HG03108 (cell line): ENCODE data around the gene AHRR.
"Not testable (repeated sequence)": the region's sequence is repeated elsewhere in the genome, so short reads cannot be mapped to it uniquely, and the experiment has no call there.

ENCODE experiments used
- ATAC-seq: cut with Tn5 transposase; IDR thresholded peaks from one replicate; pipeline ENCODE4 v1.9.1; 2021; ENCODE audit warnings: moderate library complexity; ENCODE audit not compliant: unreplicated experiment

The AHRR gene

DNA sequence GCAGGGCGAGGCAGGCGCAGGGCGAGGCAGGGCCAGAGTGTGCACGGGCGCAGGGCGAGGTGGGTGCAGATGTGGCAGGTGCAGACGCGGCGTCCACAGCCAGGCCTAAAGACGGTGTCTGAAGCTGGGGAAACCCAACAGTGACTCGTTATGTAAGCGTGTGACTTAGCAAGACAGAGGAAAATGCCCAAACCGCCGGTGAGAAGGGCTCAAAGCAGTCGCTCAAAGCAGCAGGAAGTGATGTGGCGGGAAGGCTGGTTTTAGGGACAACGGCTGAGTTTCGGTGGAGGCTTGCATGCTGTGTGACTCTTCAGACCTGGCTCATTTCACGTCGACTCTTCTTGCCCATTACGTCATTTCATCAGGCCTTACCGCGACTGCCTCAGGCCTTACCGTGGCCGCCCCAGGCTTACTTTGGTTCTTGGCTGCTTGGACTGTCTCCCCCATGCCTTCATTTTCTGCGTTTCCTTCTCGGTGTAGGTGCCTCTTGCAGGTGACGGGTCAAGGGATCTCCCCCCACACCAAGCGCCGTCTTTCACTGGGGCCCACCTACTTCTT, 71.0 kb downstream of the AHRR start:
- ATAC-seq = peak; percentile 82

DNA sequence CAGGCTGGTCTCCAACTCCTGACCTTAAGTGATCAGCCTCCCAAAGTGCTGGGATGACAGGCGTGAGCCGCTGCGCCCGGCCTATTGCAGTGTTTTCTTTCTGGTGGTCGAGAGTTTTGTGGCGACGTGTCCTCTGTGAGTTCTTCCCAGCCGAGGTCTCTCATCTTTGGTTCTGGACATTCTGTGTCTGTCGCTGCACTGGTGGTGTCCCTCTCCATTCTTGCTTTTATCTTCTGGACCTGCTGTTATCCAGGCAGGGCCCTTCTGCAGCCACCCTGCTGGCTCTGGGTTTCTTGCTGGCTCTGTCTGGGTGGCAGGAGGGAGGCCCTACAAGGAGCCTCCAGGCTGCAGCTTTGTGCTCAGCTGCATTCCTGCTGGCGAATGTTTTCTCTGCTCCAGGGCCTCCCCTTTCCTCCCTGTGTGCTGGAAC, 72.3 kb downstream of the AHRR start:
- no peak for ATAC-seq

DNA sequence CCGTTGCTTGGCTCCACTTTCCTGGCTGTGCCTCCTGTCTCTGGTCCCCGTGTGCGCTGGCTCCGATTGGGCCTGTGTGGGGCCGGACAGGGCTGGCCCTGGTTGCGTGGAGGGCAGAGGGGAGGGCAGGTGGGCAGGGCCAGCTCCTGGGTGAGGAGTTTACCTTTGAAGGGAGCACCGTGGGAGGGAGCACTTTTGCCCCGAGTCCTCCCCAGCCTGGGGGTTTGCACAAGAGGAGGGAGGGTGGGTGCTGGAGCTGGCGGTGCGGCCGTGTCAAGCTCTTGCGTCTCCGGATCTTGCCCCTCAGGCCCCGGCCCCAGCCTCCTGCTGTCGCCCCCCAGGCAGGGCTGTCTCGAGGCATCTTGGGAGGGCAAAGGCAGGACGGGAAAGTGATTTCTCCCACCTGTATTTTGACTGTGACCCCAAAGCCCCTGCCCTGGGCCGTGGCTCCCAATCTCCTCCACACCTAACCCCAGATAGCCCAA, 73.2 kb downstream of the AHRR start:
- no peak for ATAC-seq

DNA sequence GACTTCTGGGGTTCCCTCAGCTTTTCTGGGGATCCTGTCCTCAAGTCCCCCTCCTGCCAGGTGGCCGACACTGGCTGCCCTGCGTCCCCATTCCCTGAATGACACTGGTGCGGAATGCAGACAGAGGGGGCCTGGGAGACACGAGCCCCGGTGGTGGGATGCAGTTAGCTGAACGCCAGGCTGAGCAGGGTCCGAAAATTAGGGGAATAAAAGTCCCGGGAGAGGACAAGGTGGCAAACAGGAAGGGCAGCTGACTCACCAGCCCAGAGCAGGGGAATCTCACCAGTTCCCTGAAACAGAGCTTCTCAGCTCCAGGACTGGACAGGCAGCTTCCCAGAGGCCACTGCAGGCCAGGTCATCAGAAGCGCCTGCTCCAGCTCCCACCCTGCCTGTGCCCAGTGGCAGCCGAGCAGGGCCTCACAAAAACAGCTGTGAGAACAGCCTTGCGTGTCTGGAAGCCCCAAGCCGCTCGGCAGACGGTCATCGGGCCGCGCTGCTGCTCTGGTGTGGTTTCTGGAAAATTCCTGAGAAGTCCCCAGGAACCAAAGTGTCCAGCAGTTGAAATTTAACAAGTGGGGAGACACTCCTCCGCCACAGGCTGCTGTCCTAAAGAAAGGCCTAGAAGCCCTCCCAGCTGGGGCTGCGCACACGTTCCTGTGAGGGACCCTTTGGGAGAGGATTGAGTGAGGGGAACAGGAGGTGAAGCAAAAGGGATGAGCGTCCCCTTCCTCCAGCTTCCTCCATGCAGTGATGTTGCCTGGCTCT, 73.8 kb downstream of the AHRR start:
- ATAC-seq = no peak

DNA sequence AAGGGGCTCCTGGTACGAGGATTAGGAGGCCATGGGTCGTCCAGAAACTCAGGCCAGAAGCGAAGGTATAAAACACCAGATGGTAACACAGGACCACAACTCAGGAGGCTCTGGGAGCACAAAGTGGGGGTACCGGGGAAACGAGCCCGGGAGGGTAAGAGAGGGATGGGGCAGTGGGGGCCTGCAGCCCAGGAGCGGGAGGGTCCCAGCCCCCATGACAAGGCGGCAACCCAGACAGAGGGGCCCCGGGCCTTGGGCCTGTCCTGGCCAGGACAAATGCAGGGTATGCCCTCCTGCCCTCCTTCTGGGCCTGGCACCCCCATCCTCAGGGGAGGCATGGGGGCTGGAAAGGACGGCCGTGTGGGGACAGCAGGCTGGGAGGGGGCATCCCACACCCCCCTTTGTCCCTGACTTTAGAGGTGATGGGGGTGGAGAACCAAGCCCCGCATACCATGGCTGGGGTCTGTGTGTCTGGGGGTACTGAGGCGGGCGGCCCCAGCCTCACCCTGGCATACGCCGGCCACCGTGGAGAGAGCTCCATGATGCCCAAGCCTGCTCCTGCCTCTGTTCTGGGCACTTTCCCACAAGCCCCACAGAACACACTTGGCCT, 74.5 kb downstream of the AHRR start:
- ATAC-seq = no peak

DNA sequence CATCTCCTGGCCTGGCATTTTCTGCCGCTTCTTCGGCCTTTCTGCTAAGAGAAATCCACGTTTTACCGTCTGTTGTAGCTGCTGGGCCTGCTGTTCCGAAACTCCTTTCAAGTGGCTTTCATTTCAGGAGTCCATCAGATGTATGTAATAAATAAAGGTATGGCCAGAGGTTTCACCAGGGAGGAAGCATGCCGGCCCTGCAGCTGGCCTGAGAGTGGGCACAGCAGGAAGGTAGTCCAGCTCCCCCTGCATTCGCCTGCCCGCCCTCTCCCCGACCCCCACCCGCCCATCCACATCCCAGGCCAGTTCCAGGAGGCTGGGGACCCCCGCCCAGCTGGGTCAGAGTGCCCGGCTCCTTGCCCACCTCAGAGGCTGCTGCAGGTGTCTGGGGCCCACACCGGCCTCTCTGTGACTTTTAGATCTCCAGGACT, 75.0 kb downstream of the AHRR start:
- no peak for ATAC-seq

DNA sequence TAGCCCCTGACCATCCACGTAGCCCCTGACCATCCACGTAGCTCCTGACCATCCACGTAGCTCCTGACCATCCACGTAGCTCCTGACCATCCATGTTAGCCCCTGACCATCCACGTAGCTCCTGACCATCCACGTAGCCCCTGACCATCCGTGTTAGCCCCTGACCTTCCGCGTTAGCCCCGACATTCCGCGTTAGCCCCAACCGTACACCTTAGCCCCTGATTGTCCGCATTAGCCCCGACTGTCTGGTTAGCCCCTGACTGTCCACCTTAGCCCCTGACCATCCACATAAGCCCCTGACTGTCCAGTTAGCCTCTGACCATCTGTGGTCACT, 76.6 kb downstream of the AHRR start:
- not testable (repeated sequence) for ATAC-seq

DNA sequence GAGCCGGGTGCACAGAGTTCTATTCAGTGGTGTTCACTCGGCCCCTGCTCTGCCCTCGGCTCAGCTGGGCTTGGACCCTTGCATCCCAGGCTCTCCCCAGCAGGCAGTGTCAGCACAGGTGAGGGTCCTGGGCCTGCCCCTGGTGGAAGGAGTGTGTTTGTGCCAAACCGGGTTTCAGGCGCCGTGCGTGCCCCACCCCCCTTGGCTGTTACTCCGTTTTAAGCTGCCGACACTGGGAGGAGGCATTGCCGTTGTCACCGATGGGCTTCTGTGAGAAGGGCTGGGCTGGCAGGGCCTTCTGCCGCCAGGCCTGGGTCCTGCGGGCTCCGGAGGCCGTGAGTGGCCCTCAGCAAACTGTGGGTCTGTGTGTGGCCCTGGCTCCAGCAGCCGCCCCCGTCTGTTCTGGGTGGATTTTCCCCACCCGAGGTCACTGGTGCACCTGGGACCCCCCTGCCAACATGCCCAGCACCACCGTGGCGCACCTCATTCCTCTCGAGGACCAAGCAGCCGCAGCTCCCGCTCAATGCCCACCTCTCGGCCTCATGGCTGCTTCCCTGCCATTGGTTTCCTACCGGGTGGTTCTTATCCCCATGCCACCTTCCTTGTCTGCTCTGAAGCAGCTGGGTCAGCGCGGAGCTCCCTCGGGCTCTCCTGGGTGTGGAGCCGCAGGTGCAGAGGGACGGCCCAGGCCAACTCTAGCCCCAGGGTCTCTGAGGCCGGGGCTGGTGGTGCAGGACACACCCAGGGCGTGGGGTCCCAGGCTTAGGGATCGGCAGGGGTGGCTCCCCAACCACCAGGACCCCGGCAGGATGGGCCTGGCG, 77.2 kb downstream of the AHRR start:
- no peak for ATAC-seq

DNA sequence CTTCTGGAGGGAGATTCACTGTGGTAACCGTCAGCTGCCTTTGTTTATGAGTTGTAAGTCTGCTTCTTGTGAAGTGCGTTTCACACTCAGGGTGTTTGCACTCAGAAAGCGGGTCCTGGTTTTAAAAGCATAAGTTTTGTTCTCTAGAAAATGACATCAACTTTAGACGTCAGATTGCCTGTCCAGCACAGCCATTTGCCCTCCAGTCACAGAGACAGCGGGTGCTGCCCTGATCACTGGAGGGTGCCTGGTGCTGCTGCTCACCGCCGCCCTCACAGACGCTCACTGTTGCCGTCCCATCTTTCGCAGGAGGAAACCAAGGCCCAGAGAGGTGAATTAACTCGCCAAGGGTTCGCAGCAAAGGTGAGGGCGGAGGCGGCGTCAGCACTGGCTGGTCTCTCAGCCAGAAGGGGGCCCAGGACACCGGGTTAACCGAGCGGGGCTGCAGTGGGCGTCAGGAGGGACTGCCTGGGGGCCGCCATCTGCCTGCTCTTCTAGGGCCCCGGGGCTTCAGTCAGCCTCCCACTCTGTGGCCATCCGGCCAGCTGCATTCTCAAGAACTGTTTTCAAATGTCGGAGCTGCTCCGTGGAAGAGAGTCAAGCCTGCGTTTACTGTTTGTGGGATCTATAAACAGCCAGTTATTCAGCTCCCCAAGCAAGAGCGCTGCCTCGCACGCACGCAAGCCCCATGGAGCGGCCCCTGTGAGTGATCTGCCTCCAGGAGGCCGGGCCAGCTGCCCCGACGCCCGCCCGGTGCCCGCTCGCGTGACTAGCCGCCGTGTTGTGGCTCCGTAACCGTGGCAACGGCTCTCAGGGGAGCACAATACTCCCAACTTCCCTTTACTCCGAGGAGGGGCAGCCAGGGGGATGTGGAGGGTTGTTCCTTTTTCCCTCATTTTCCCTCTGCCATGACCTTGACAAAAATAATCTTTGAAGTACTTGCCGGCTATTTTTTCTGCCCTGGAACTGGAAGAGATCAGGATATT, 78.1 kb downstream of the AHRR start:
- peak; percentile 74 for ATAC-seq

DNA sequence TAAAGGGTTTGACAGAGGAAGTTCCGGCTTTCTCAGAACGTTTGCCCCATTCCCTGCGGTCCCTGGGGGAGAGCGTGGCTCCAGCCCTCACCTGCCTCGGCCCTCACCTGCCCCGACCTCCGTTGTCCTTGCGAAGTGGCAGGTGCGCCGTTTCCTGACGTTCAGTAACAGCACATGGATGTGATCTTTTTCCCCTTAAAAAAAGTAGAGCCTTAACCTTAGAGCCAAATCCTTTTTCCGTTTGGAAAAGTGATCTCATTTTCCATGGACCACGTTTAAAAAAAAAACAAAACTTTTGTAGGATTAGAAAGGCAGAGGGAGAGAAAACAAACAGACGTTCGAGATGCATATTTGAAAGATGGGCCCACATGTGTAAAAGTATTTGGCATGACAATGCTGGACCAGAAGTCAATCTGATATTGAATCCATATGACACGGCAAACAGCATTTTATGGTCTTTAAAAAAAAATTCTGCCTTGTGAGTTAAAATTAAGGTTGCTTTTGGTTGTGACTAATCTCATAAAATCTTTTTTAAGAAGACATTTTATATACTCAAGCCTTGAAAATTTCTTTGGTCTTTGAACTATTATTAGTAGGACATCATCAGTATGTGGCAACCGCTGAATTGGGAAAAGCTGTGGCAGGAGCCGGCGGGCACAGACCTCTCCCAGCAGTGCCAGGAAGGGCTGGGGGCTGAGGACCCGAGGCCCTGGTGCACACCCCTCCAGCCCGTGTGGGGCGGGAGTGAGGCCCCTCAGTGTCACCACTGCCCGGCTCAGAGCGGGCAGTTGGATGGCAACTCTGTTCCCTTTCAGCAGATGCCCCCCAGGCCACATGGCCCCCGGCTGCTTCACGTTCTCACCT, 79.0 kb downstream of the AHRR start:
- peak; percentile 16 for ATAC-seq

DNA sequence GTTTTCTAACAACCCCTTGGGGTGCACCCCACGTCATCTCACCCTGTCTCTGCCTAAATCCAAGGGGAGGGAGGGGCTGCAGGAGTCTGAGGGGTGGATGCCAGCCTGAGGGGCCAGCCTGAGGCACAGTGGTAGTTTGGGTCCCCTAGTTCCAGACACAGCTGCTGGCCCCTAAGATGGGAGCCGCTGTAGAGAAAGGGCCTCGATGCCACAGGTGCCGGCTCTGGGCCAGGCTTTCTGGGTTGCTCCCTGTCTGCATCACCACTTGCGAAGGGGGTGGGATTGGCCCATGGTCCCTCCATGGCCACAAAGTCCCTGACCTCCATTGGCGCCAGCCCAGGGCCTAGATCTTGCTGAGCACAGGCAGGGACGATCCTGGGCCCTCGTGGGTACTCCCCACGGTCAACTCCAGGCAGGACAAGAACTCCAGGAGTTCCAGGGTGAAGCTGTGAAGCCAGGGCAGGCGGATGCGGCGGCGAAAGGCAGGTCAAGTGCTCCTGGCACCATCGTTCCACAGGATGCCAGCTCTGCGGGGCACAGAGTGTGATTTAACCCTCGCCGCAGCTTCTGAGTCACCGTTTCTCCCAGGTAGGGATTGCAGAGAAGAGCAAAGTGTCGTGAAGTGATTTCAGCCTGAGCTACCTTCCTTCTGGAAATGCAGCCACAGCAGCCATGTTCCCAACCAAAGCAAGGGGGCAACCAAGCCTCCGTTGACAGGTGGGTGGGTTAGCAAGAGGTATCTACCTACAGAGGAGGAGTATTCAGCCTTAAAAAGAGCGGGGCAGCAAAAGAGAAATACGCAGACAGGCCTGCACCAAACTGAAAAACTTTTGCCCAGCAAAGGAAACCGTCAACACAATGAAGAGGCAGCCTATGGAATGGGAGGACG, 79.9 kb downstream of the AHRR start:
- no peak for ATAC-seq

DNA sequence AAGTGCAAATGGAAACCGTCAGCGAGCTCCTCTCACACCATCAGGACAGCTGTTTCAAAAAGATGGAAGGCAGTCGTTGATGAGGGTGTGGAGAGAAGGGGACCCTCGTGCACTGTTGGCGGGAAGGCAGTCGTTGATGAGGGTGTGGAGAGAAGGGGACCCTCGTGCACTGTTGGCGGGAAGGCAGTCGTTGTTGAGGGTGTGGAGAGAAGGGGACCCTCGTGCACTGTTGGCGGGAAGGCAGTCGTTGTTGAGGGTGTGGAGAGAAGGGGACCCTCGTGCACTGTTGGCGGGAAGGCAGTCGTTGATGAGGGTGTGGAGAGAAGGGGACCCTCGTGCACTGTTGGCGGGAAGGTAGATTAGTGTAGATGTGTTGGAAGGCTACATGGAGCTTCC, 80.7 kb downstream of the AHRR start:
- ATAC-seq = not testable (repeated sequence)

DNA sequence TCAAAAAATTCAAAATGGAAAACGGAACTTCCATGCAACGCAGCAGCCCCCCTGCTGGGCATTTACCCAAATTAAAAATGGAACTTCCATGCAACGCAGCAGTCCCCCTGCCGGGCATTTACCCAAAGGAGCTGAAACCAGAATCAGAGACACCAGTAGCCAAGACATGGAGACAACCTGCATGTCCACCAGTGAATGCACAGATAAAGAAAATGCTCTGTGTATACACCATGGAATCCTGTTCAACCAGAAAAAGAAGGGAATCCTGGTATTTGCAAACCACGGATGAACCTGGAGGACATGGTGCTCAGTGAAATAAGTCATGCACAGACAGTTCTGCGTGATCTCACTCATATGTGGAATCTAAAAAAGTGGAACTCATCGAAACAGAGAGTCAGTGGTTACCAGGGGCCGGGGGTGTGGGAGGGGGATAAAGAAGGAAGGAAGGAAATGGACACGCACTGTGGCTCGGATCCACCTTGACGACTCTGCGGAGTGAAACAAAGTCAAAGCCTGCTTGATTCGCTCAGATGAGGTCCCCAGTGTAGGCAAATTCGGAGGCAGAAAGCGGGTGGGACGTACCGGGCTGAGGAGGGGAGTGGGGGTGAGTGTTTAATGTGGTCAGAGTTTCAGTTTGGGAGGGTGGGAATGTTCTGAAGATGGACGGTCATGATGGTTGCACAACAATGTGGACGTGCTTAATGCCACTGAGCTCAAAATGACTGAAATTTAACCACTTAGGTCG, 81.3 kb downstream of the AHRR start:
- ATAC-seq = peak; percentile 46

DNA sequence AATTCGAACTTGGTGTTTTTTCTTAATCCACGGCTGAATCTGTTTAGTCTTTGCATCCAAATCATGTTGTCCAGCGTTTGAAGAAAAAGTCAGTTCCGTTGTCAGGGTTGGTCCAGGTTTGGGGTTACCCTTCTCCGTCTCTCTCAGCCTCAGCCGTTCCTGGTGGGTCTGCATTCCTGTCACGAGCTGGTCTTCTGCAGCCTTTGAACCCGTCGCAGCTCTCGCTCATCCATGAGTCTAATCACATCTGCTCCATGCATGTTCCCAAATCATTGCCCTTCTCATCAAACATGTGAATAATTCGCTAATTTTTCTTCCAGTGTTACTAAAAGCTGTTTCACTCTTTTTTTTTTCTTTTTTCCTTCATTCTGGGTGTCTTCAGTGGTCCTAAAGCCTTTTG, 82.5 kb downstream of the AHRR start:
- no peak for ATAC-seq

DNA sequence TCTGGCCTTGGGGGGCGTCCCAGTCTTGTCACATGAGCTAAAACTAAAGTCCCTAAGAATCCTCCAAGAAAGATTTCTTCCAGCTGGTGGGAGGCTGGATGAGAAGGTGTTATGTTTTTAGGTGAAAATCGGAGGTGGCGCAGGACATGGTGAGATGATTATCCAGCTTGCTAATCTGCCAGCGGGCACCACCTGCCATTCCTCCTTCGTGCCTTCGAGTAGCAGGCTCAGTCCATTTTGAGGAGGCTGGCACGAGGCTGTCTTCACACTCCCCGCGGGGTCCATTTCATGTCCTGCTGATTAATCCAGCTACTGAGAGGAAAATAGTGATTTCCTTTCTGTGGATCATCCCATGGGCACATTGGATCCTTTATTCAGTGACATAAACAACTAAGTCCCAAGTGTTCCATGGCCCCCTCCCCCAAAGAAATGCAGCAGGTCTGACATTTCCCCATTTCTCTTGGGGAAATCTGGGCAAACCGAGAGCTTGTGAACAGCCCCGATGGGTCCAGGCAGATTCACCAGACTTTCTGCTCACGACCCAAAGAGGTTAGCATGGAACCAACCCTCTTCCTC, 83.2 kb downstream of the AHRR start:
- no peak for ATAC-seq

DNA sequence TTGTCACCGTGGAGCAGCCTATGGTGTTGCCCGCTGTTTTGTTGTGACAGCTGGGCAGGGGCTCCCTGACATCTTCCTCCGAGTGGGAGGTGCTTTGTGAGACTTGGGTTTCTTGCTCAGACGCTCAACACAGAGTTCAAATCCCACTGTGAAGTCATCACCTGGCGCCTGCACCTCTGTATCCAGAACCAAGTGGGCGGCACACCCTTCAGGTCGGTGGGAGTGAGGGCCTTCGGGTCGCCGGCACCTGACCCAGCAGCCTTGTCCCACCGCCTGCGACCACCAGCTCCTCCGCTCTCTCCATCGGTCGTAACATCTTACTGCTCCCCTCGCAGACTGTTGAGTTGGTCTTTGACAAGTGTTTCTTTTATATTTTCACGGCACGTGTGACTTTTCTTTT, 83.9 kb downstream of the AHRR start:
- ATAC-seq = no peak

DNA sequence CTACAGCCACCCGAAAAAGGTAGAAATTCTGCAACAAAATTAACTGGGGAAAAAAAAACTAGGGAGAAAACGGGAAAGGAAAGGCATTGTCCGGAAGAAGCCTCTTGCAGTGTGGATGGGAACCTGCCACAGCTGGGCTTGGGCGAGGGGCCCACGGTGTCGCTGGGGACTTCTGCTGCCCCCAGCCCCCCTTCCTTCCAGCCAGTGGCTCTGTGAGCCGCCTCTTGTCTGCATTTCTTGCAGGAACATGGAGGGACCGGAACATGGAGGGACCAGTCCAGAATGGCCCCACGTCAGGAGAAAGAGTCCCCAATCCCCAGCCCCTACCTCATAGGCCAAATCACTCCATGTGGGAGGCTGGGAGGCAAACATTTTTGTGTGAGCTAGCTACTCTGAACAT, 84.5 kb downstream of the AHRR start:
- no peak for ATAC-seq
